Erythroblast (primary cell): ENCODE data around the gene CCDC102B.
"Not testable (repeated sequence)": the region's sequence is repeated elsewhere in the genome, so short reads cannot be mapped to it uniquely, and the experiment has no call there.

ENCODE experiments used
- GATA1 ChIP-seq: IDR thresholded peaks from 2 replicates; pipeline ENCODE4 v1.6.1; 2011; ENCODE audit warnings: low read depth, mild to moderate bottlenecking, control low read depth, low read length, moderate library complexity
- POLR2A ChIP-seq: IDR thresholded peaks from 2 replicates; pipeline ENCODE4 v1.6.1; 2011; ENCODE audit warnings: mild to moderate bottlenecking, low read length

- not testable (repeated sequence) for TF ChIP-seq POLR2A, GATA1
Measured at GRCh38 chr18:68943861-68944260, 146.0 kb downstream of the CCDC102B start.
